HG02642 (cell line): ENCODE results near the gene DDX54.
"Not testable (repeated sequence)": the region's sequence is repeated elsewhere in the genome, so short reads cannot be mapped to it uniquely, and the experiment has no call there.

Experiments used
- ATAC-seq: cut with Tn5 transposase; IDR thresholded peaks from one replicate; pipeline ENCODE4 v1.9.1; 2021; ENCODE audit warnings: mild to moderate bottlenecking; ENCODE audit not compliant: unreplicated experiment, poor library complexity

DDX54 gene

DNA sequence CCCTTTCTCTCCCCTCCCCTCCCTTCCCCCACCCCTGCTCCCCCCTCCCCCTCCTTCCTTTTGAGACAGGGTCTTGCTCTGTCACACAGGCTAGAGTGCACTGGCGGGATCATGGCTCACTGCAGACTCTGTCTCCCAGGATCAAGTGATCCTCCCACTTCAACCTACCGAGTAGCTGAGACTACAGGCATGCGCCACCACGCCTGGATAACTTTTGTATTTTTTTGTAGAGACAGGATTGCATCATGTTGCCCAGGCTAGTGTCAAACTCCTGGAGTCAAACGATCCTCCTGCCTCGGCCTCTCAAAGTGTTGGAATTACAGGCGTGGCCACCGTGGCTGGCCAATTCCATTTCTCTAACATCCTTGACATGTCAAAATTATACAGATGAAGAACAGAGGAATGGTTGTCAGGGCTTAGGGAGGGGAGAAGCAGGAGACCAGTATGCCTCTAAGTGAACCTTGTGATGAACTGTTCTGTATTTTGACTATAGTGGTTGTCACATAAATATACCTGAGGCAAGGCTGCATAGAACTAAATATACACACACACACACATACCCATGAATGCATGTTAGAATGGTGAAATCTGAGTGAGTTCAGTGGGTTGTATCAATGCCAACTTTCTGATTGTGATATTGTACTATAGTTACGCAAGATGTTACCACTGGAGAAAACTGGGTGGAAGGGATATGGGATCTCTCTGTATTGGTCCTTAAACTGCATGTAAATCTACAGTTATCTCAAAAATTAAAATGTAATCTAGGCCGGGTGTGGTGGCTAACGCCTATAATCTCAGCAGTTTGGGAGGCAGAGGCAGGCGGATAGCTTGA, 39.3 kb downstream of the DDX54 start:
- no peak for ATAC-seq

DNA sequence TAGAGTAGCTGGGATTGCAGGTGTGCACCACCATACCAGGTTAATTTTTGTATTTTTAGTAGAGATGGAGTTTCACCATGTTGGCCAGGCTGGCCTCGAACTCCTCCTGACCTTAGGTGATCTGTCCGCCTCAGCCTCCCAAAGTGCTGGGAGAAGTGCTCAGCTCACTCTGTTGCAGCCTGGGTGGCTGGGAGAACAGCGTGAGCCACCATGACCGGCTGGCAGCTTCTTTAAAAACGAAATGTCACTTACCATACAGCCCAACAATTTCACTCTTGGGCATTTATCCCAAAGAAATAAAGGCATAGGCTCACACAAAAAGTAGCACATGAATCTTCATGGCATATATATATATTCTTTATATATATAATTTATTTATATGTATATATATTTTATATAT, 40.5 kb downstream of the DDX54 start:
- ATAC-seq: no peak

DNA sequence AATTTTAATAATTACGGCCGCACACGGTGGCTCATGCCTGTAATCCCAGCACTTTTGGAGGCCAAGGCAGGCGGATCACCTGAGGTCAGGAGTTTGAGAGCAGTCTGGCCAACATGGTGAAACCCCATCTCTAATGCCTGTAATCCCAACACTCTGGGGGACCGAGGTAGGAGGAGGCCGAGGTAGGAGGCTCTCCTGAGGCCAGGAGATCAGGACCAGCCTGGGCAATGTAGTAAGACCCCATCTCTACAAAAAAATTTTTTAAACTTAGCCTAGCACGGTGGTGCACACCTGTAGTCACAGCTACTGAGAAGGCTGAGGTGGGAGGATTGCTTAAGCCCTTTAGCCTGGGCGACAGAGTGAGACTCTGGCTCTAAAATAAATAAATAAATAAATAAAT, 41.3 kb downstream of the DDX54 start:
- ATAC-seq: no peak

DNA sequence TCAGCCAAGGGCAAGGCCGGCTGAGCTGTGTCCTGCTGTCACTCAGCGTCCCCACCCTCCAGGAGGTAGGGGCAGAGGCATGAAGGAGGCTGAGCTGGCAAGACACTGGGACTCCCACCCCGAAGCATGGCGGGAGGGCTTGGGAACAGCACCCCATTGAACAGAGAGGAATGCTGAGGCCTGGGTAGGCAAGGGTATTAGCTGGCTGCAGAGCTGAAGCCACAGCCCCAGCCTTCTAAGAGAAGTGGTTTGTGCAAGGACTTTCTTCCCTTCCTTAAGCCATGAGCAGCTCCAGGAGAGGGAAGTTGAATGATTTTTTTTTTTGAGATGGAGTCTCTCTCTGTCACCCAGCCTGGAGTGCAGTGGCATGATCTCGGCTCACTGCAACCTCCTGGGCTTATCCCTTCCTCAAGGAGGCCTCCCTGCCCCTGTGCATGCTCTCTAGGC, 42.4 kb downstream of the DDX54 start:
- no peak for ATAC-seq

DNA sequence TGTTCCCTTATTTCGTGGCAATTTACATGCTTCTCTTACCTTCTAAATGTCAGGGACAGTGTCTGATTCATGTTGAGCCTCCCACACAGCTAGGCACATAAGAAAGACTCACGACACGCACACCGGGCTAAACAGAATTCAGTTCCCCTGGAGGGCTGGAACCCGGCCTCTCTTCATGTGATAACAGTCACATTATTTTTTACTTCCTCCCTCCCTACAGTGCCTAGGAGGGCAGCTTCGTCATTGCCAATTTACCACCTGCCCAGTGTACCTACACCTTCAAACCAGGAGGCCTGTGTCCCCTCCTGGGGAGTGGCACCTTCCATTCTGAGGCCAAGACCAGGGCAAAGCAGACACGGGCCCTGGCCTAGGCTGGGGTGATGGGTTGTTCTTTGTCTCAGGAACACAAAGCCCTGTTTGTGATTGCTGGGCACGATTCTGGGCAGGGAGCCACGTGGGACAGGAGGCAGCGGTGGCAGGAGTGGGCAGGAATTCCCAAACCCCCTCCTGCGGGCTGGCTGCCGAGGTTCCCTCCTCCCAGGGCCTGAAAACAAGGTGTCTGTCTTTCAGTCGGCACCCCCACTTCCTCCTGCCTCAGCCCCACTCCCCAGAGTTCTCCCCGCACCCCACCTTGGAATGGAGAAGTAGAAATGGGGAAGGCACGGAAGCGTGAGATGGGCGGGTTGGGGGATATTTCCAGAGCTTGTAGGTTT, 42.9 kb downstream of the DDX54 start:
- no peak for ATAC-seq

DNA sequence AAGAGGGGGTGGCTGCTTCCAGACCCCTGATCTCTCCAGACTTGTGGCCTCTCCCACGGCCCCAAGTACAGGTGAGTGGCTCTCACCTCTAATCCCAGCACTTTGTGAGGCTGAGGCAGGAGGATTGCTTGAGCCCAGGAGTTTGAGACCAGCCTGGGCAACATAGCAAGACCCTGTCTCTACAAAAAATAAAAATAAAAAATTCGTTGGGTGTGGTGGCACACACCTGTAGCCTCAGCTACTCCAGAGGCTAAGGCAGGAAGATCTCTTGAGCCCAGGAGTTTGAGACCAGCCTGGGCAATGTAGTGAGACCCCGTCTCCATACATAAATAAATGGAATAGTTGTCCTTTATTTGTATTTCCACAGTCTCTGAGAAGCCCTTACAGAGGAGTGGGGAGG, 43.6 kb downstream of the DDX54 start:
- not testable (repeated sequence) for ATAC-seq

DNA sequence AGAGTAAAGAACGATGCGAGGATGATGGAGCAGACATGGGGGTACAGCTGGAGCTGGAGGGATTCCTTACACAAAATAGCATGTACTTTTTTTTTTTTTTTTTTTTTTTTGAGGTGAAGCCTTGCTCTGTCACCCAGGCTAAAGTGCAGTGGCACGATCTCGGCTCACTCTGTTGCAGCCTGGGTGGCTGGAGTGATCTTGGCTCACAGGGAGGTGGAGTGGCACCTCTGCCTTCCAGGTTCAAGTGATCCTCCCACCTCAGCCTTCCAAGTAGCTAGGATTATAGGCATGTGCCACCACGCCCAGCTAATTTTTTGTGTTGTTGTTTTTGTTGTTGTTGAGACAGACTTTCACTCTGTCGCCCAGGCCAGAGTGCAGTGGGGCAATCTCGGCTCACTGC, 44.6 kb downstream of the DDX54 start:
- no peak for ATAC-seq

DNA sequence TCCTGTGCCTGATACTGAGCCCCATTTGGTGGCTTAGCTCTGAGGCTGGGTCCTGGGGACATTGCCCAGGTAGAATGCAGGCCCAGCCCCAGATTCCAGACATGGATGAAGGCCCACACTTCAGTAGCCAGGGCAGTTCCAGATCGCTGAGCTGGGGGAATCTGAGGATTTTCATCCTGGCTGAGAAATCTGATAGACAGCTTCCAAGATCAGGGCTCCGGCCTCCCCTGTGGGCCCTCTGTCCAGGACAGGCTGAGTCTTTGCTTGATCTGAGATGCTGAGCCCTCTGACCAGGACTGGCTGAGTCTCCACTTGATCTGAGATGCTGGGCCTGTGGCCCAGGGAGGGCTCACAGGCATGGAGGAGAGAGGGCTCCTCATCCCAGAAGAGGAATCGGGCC, 46.5 kb downstream of the DDX54 start:
- no peak for ATAC-seq

DNA sequence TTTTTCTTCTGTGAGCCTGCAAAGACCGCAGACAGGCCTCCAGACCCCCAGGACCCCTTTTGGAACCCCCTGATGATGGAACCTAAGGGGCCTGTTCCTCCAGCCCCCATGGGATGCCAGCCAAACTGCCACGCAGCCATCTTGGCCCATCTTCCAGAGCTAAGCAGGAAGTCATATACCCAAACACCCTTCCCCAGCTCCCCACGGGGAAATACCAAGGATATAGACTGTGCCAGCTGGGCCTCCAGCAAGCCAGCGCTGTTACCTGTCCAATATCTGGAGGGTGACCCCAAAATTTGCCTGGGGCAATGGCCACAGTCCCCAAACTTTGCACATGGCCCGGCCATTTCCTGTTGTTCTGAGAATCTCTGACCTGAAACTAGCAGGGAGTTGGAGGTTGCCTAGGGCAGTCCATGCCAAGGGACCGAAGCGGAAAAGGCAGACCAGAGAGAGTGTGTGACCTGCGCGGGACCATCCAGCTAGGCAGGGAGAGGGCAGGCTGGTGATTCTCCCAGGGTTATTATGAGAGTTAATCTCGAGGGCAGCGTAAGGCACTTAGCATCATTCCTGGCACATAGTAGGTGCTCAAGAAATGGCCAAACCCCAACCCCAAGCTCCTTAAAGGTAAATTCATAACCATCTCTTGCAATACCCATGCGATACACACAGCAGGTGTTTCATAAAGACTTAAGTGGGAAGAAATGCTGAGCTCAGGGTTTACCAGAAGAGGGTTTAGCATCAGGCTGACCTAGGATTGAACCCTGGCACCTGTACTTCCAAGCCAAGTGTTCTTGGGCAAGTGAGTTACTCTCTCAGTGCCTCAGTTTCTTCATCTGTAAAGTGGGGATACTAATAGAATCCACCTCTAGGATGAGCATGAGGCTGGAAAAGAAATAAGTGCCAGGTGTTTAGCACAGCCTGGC, 47.2 kb downstream of the DDX54 start:
- ATAC-seq: no peak

DNA sequence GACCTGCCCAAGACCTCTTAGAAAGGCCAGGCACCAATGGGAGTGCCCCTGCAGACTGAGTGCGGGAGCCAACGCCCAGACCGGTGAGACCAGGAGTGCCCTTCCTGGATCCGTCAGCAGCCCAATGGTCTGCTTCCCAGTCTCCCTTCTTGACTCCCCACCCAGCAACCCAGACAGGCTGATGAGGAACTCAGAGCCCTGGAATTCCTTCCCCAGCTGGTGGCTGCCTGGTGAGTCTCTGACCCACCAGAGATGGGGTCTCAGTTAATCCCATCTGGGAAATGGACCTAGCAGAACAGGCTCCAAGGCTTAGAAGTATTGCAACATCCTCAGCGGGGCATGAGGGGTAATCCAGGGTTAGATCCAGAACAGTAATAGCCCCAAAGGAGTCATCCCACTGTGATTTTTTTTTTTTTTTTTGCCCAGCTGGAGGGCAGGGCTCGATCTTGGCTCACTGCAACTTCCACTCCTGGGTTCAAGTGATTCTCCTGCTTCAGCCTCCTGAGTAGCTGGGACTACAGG, 48.2 kb downstream of the DDX54 start:
- ATAC-seq: no peak

DNA sequence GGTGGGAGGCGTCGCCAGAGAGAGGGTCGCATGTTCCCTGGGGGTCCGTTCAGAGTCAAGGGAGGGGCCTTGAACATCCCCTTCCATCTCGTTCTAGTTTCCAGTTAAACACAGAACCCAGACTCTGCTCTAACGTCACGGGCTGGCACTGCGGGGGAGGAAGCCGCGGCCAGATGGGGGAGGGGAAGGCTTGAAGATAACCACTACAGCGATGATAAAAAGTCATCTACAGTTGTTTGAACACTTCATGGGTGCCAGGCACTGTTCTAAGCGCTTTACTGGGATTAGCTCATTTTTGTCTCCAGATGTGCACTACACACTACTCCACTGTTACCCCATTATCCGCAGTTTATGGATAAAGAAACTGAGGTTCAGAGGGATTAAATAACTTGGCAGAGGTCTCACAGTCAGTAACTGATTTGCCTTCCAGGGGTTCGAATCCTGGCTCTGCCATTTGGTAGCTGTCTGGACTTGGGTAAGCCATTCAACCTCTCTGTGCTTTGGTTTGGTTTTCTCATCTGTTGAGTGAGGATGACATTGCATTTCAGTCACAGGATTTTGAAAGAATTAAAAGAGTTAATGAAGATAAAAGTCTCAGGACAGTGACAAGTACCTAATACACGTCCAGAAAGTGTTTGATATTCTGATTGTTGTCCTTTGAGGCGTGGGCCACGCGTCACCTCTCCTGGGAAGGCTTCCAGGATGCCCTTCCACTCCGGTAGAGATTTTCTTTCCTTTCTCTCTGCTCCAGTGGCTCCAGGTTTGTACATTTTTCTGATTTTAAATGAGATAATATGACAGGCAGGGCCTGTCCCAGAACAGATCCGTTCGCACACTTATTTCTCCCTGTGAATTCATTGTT, 48.9 kb downstream of the DDX54 start:
- ATAC-seq: no peak

DNA sequence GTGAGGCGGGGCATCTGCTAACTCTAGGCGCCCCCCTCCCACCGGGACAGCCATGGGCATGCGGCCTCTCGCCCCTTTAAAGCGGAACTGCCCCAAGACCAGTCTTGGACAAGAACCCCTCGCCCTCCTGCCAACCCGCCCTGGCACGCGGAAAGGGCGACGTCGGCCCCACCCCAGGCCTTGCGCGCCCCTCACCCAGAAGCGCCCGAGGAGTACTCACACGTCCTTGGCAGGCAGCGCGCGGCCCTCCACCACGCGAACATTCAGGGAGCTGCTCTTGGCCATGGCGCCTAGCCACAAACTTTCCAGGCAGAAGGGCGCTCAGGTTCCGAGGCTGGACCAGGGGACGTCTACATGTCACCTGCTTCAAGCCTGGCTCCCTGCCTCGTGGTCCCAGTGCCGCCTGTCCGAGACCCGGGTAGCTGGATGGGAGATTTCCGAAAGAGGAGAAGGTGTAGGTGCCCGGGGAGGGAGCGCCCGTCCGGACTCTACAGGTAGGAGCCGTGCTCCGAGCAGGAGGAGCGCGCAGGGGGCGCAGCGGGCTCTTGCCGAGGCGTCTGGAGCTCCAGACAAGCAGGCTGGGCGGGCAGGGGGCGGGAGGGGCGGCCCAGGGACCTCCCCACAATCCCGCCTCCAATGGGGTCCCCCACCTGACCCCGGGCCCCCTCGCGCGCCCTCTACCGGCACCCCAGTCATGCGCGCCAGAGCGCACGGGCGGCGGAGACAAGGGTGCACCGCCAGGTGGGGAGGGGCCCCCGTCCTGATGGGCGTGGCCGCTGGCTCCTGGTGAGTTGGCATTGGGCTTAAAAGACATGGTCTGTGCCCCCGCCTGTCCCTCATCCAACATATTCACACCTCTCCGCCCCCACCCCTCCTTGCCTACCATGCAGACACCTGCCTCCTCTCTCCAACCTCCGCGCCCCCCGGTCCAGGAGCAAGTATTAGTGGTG, 49.8 kb downstream of the DDX54 start, which contains the start of gene RASAL1:
Gene RASAL1 (minus strand): TSS at position 584 of the 950 bp plus-strand sequence. CDS start 299 bp downstream, at position 285.
- ATAC-seq: no peak

DNA sequence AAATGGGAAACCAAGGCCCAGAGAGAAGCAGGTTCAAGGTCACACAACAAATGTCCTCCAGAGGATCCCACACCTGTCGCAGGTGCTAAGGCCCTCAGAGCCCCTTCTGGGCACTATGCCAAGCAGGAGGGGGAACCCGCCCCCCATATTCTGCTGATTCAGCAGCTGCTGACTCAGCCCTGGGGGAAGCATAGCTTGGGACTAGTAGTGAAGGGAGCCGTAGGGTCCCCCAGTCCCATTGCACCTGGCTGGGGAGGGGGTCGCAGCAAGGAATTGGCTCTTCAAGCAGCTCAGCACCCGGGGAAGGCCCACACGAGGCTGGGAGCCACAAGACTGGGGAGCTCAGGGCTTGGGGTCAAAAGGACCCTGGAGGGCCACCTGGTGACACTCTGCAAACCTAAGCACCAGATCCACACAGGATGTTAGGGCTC, 50.7 kb downstream of the DDX54 start:
- ATAC-seq: no peak

DNA sequence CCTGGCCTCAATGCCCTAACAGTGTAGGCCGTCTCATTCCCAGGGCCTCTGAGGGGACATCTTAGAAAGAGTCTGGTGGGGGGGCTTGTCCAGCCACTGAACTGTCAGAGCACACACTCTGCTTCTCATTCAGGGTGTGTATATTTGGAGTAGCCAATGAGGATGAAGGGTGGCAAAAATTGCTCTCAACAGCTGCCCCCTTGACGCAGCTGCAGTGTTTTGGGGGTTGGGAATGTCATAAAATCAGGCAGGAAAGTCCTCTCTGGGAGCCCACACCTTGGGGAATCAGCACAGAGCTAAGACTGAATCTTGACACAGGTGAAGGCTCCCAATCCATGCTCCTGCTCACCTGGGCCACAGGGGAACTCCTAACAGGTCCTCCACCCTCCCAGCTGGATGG, 51.2 kb downstream of the DDX54 start:
- ATAC-seq: no peak

DNA sequence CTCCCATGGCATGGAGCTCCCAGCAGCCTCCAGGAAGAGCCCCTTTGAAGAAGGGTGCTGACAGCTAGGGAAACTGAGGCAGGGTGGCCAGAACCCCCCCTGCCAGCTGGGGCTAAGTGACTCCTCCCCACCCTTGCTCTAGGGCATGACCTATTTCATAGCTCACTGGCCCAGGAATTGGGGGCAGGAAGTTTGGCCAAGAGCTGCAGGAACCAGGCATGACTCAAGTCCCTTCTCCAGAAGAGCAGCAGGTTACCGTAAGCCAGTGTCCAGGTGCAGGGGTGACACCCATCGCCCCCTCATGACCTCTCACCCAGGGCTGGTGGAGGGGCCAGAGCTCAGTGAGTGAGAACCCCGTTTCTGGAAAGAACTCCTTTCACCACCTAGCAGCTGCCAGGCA, 51.6 kb downstream of the DDX54 start:
- no peak for ATAC-seq

DNA sequence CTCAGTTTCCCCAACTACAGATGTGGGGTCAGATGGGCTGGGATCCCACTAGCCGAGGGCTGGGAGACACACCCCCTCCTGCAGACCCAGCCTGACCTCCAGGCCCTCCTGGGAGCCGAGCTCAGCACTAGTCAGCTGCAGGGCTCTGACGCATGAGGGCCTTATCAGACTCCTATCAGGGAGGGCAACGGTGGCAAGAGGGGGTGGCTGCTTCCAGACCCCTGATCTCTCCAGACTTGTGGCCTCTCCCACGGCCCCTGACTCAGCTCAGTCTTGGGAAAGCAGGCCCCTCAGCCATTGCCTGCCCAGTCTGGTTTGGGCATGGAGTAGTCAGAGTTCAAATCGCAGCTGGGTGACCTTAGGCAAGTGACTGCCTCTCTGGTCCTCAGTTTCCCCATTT, 52.2 kb downstream of the DDX54 start:
- ATAC-seq: no peak

DNA sequence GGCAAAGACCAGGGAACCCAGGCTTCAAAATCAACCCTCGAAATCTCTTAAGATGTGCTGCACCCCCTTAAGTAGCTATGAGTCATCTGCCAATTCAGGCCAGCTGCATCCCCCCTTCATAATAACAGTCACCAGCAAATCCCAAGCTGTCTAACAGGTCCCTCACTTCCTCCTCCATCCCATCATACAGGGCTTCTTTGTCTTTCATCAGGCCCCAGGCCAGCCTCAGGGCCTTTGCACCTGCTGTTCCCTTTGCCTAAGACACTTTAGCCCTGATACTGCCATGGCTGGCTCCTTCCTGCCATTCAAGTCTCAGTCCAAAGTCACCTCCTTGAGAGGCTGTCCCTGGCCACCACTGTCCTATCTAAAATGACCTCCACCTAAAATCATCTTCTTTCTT, 53.7 kb downstream of the DDX54 start:
- ATAC-seq: no peak

DNA sequence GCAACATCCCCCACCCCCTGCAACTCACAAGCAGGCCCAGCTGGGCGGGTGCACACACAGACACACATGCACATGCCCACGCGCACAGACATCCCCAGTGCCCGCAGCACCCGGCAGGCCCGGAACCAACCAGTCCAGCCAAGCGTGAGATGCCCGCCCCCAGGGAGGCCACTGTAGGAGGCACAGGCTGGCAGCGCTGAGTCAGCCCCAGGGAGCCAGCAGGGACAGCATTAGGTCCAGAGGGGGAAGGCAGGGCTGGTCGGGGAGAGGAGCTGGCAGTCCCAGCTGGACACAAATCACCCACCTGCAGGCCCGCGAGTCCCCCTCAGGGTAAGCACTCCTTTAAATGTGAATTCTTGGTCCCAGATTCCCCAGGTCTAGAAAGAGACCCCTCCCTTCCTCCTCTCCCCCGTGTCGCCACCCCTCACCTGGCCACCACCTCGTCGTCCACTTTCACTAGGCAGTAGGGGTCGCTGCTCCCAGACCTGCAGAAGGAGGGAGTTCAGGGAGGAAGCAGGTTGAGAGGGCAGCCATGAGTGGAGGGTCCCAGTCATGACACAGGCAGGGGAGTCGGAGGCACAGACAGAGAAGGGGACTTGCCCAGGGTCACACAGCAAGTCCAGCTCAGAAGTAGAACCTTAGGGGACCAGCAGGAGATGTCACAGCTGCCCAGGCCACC, 54.7 kb downstream of the DDX54 start:
- ATAC-seq: no peak
